WI38 (cell line): ENCODE measurements around the gene CSGALNACT2.

Experiments
- H3K4me3 ChIP-seq: 2 replicates; pipeline ENCODE4 v1.5.1; 2011; ENCODE audit warnings: low read depth, mild to moderate bottlenecking, control low read depth, low read length
- CTCF ChIP-seq: IDR thresholded peaks from 2 replicates; pipeline ENCODE4 v1.5.1; 2012; ENCODE audit warnings: low read depth, mild to moderate bottlenecking, control low read depth, low read length

The CSGALNACT2 gene

GRCh38 chr10:43196131-43196980, 58.1 kb downstream of the CSGALNACT2 start:
- no peak overlapping the region for H3K4me3 ChIP-seq
- TF ChIP-seq CTCF: no peak

- no peak overlapping the region for H3K4me3 ChIP-seq
- TF ChIP-seq CTCF: no peak
These were observed 59.0 kb downstream of the CSGALNACT2 start for GRCh38 chr10:43196981-43197833.

GRCh38 chr10:43197834-43198681, 59.8 kb downstream of the CSGALNACT2 start:
- no peak overlapping the region for H3K4me3 ChIP-seq

GRCh38 chr10:43198682-43199005, 60.4 kb downstream of the CSGALNACT2 start:
- no peak overlapping the region for H3K4me3 ChIP-seq
- no peak for TF ChIP-seq CTCF

More at GRCh38 chr10:43197834-43198681, 59.8 kb downstream of the CSGALNACT2 start:
- peak; percentile 40 for TF ChIP-seq CTCF

- no peak for TF ChIP-seq CTCF
These were observed 60.9 kb downstream of the CSGALNACT2 start for GRCh38 chr10:43199088-43199683.

GRCh38 chr10:43199684-43200537, 61.7 kb downstream of the CSGALNACT2 start:
- no peak overlapping the region for H3K4me3 ChIP-seq
- no peak for TF ChIP-seq CTCF

More at GRCh38 chr10:43199088-43199683, 60.9 kb downstream of the CSGALNACT2 start:
- no peak overlapping the region for H3K4me3 ChIP-seq
